Measurements from ENCODE around the gene CCNC.
A peak's percentile ranks its signal among the peaks of the same experiment; 100 is the strongest.
"Not testable (repeated sequence)": the region's sequence is repeated elsewhere in the genome, so short reads cannot be mapped to it uniquely, and the experiment has no call there.

The CCNC gene

GRCh38 chr6:99603421-99604165, 35.1 kb upstream of the CCNC start:
- no peak for DNase-seq (ENCODE audit: extremely low read depth in 1 of 2, low read depth in 1 of 2)

GRCh38 chr6:99602520-99603420, 34.3 kb upstream of the CCNC start:
- DNase-seq (ENCODE audit: extremely low read depth in 1 of 2, low read depth in 1 of 2) = no peak

GRCh38 chr6:99594696-99595095, 26.2 kb upstream of the CCNC start:
- not testable (repeated sequence) for DNase-seq (ENCODE audit: extremely low read depth in 1 of 2, low read depth in 1 of 2)

- no peak for DNase-seq (ENCODE audit: extremely low read depth in 1 of 2, low read depth in 1 of 2)
Measured at GRCh38 chr6:99592900-99593299, 24.4 kb upstream of the CCNC start.

GRCh38 chr6:99591673-99592364, 23.4 kb upstream of the CCNC start:
- no peak for DNase-seq (ENCODE audit: extremely low read depth in 1 of 2, low read depth in 1 of 2)

GRCh38 chr6:99590728-99591672, 22.5 kb upstream of the CCNC start:
- no peak for DNase-seq (ENCODE audit: extremely low read depth in 1 of 2, low read depth in 1 of 2)

- no peak for DNase-seq (ENCODE audit: extremely low read depth in 1 of 2, low read depth in 1 of 2)
Measured at GRCh38 chr6:99589907-99590493, 21.5 kb upstream of the CCNC start.

- DNase-seq (ENCODE audit: extremely low read depth in 1 of 2, low read depth in 1 of 2) = no peak
Measured at GRCh38 chr6:99589290-99589672, 20.8 kb upstream of the CCNC start.

GRCh38 chr6:99588618-99589289, 20.3 kb upstream of the CCNC start:
- DNase-seq (ENCODE audit: extremely low read depth in 1 of 2, low read depth in 1 of 2) = peak in 1 of 2 donors; percentile 37

GRCh38 chr6:99587792-99588191, 19.3 kb upstream of the CCNC start:
- no peak for DNase-seq (ENCODE audit: extremely low read depth in 1 of 2, low read depth in 1 of 2)

- DNase-seq (ENCODE audit: extremely low read depth in 1 of 2, low read depth in 1 of 2) = no peak
Measured at GRCh38 chr6:99579781-99580180, 11.3 kb upstream of the CCNC start.

- no peak for DNase-seq (ENCODE audit: extremely low read depth in 1 of 2, low read depth in 1 of 2)
Measured at GRCh38 chr6:99575544-99576227, 7.2 kb upstream of the CCNC start.

GRCh38 chr6:99573980-99574617, 5.6 kb upstream of the CCNC start:
- no peak for DNase-seq (ENCODE audit: extremely low read depth in 1 of 2, low read depth in 1 of 2)

GRCh38 chr6:99563056-99563723, 5.3 kb downstream of the CCNC start:
- no peak for DNase-seq (ENCODE audit: extremely low read depth in 1 of 2, low read depth in 1 of 2)

GRCh38 chr6:99560668-99561067, 7.8 kb downstream of the CCNC start:
- DNase-seq (ENCODE audit: extremely low read depth in 1 of 2, low read depth in 1 of 2) = no peak

- DNase-seq (ENCODE audit: extremely low read depth in 1 of 2, low read depth in 1 of 2) = no peak
Measured at GRCh38 chr6:99559057-99559456, 9.4 kb downstream of the CCNC start.

- no peak for DNase-seq (ENCODE audit: extremely low read depth in 1 of 2, low read depth in 1 of 2)
Measured at GRCh38 chr6:99553888-99554287, 14.6 kb downstream of the CCNC start.

All from activated CD8-positive, alpha-beta memory T cell treated with anti-CD3 and anti-CD28 coated beads for 1 hour (primary cell).